A549 treated with CpdA at 1 μM for 4 hours (cell line): Measurements from ENCODE around the gene C1QTNF8. TPM values are rescaled to one million over a fixed set of nuclear protein-coding genes. Genes with fewer than 3 reads are reported as not detected.

ENCODE experiments used
- total RNA-seq: library from RNA; stranded (reverse); fragments of 200-300 nt; extraction: Qiagen RNA extraction; gene quantifications from 5 replicates; pipeline ENCODE4 v1.2.3, GENCODE V29; 2022; ENCODE audit warnings: low read depth

Gene C1QTNF8, protein sequence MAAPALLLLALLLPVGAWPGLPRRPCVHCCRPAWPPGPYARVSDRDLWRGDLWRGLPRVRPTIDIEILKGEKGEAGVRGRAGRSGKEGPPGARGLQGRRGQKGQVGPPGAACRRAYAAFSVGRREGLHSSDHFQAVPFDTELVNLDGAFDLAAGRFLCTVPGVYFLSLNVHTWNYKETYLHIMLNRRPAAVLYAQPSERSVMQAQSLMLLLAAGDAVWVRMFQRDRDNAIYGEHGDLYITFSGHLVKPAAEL
- total RNA-seq = not detected in 5 replicates

GRCh38 chr16:1096169-1097082 lies at the start of gene C1QTNF8:
TSS of gene C1QTNF8 (minus strand) at chr16:1096244. CDS start at chr16:1094922, 1,322 bp downstream.

DNA sequence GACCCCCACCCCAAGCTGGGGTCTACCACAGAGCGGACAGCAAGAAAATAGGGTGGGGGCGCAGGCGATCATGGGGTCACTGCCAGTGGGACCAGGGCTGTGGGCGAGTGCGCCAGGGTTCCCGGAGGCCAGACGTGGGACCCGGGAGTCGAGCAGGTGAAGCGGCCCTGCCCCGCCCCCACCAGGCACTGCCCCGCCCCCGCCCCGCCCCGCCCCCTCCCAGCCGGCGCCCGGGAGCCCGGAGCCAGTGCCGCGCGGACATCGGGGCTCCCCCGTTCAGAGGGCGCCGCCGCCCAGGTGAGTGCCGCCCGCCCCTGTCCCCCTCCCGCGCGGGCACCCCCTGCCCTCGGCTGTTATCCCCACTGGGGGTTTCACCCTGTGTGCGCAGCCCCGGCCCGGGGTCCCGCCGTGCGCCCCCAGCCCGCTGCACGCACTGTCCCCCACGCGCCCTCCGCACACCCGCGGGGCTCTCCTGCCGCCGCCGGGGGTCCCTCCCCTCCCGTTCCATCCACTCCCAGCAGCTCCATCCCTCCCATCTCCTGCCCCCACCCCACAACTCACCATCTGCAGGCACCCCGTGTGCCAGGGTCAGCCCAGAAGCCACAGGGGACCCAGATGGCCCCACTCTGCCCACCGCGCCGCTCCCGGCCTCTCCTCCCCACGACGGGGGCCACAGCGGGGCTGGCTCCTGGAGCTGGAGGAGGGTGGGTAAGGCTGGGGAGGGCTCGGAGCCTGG lies 23.4 kb downstream of the C1QTNF8 start, which contains the start of gene SSTR5:
Gene SSTR5, plus strand, starts transcription at position 222 of the 736 bp plus-strand sequence. CDS start 6,122 bp downstream, outside the sequence.

Other genes starting within 250 kb of the C1QTNF8 start
- gene LMF1, start 125.3 kb downstream of the C1QTNF8 start, total RNA-seq = 8.6 to 11.9 TPM (median 9.0 TPM) in 5 replicates
- gene SOX8, start 114.5 kb downstream of the C1QTNF8 start, total RNA-seq = 1.0 to 1.5 TPM (median 1.4 TPM) in 5 replicates
- gene SSTR5, start 23.5 kb downstream of the C1QTNF8 start, total RNA-seq = 0.26 to 0.36 TPM (median 0.26 TPM) in 3 of 5 replicates, not detected in the others
- 8.6 to 12.1 TPM (median 11.3 TPM) in 5 replicates for gene CACNA1H, start 56.9 kb upstream of the C1QTNF8 start, total RNA-seq
- gene TPSG1, start 129.0 kb upstream of the C1QTNF8 start, total RNA-seq = 0.08 to 0.16 TPM in 2 of 5 replicates, not detected in the others
- not detected in 5 replicates for gene TPSB2, start 133.9 kb upstream of the C1QTNF8 start, total RNA-seq
- not detected in 5 replicates for gene TPSAB1, start 144.5 kb upstream of the C1QTNF8 start, total RNA-seq
- gene TPSD1, start 159.8 kb upstream of the C1QTNF8 start, total RNA-seq = 0.03 TPM in 1 of 5 replicates, not detected in the others
- 161 to 196 TPM (median 171 TPM) in 5 replicates for gene UBE2I, start 213.4 kb upstream of the C1QTNF8 start, total RNA-seq
- 0.75 to 2.8 TPM (median 0.86 TPM) in 5 replicates for gene BAIAP3, start 237.4 kb upstream of the C1QTNF8 start, total RNA-seq